OCI-LY7 (cell line): ENCODE data around the gene RNPEPL1.

Experiments
- CTCF ChIP-seq: fragments of 200-600 bp; sonication (generic); conservative IDR thresholded peaks from 2 replicates; pipeline ENCODE4 v1.5.1; 2014; ENCODE audit warnings: mild to moderate bottlenecking, antibody characterized with exemption, low read length, moderate library complexity, mixed read lengths
- EZH2phosphoT487 ChIP-seq: fragments of 200-600 bp; sonication (generic); IDR thresholded peaks from 2 replicates; pipeline ENCODE4 v1.6.1; 2018; ENCODE audit warnings: low read depth, borderline replicate concordance, mild to moderate bottlenecking, mixed run types, antibody characterized with exemption, low read length, moderate library complexity, mixed read lengths

GRCh38 chr2:240615396-240615795, 47.1 kb downstream of the RNPEPL1 start:
- TF ChIP-seq CTCF (no peak), EZH2phosphoT487 (no peak)
